HG02885 (cell line): Measurements from ENCODE around the gene ERG28.

ENCODE experiments used
- ATAC-seq: cut with Tn5 transposase; IDR thresholded peaks from one replicate; pipeline ENCODE4 v1.9.1; 2021; ENCODE audit warnings: mild to moderate bottlenecking; ENCODE audit not compliant: unreplicated experiment, poor library complexity

Gene ERG28

GRCh38 chr14:75661499-75661814 lies 781 bp upstream of the ERG28 start:
- no peak for ATAC-seq

- ATAC-seq, result no peak
Observed at GRCh38 chr14:75660238-75660629, 442 bp downstream of the ERG28 start.

GRCh38 chr14:75658957-75659356 lies 1.7 kb downstream of the ERG28 start:
- ATAC-seq, result no peak

- no peak for ATAC-seq
Observed at GRCh38 chr14:75657331-75657730, 3.3 kb downstream of the ERG28 start.

GRCh38 chr14:75655235-75655634 lies 5.4 kb downstream of the ERG28 start:
- ATAC-seq, result no peak

- ATAC-seq, result peak; percentile 67
Observed at GRCh38 chr14:75654127-75654732, 6.4 kb downstream of the ERG28 start.

- ATAC-seq, result no peak
Observed at GRCh38 chr14:75653563-75653962, 7.1 kb downstream of the ERG28 start.

- no peak for ATAC-seq
Observed at GRCh38 chr14:75650253-75651058, 10.2 kb downstream of the ERG28 start.

GRCh38 chr14:75649773-75650172 lies 10.9 kb downstream of the ERG28 start:
- ATAC-seq, result no peak

- ATAC-seq, result no peak
Observed at GRCh38 chr14:75649337-75649736, 11.3 kb downstream of the ERG28 start.

- no peak for ATAC-seq
Observed at GRCh38 chr14:75648066-75648838, 12.4 kb downstream of the ERG28 start.

- ATAC-seq, result no peak
Observed at GRCh38 chr14:75647640-75648039, 13.0 kb downstream of the ERG28 start.

- ATAC-seq, result no peak
Observed at GRCh38 chr14:75646762-75647161, 13.9 kb downstream of the ERG28 start.

GRCh38 chr14:75645056-75645455 lies 15.6 kb downstream of the ERG28 start:
- no peak for ATAC-seq

- ATAC-seq, result no peak
Observed at GRCh38 chr14:75643985-75644384, 16.7 kb downstream of the ERG28 start.

GRCh38 chr14:75640876-75641275 lies 19.8 kb downstream of the ERG28 start:
- no peak for ATAC-seq

- ATAC-seq, result no peak
Observed at GRCh38 chr14:75636100-75636692, 24.5 kb downstream of the ERG28 start.

- no peak for ATAC-seq
Observed at GRCh38 chr14:75634848-75635247, 25.8 kb downstream of the ERG28 start.

- ATAC-seq, result no peak
Observed at GRCh38 chr14:75631453-75631831, 29.2 kb downstream of the ERG28 start.

- ATAC-seq, result no peak
Observed at GRCh38 chr14:75630695-75631452, 29.8 kb downstream of the ERG28 start.
